Measurements from ENCODE around the gene FAM3A.

DNA sequence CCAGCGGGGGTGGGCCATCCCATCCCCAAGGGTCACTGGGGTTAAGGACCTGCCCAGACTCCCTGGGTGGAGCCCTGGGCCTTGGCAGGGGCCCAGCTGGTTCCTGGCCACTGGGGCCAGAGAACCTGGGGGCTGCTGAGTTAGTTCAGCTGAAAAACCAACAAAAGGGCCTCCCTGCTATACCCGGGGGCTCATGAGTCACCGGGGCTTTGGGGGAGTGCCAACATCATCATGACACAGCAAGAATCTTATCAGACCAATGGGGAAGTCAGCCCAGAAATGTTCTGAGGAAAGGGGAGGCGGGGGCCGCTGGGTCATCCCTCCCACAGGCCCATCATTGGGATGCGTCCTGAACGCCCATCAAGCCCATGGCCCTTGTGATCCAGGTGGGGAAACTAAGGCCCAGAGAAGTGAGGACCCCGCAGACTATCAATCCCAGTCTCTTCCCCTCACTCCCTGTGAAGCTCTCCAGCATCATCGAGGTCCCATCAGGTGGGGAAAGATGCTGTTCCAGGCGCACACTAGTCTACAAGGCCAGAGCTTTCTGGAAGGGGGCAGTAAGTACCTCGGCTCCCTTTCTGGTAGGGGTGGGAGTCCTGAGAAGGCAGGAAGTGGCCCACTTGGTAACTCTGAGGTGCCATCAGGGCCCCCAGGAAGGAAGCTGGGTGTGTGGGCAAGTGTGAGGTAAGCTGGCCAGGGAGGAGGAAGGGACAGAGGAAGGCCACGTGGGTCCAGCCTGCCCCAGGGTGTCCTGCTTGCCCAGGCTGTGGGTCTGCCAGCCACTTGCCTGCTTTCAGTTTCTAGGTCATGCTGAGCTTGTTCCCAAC lies 26.1 kb upstream of the FAM3A start:
- TF ChIP-seq POLR2A (IDR thresholded peaks at IDR 0.05) (no peak), EP300 (IDR thresholded peaks at IDR 0.05) (no peak)
- TF ChIP-seq, protein P1, sequence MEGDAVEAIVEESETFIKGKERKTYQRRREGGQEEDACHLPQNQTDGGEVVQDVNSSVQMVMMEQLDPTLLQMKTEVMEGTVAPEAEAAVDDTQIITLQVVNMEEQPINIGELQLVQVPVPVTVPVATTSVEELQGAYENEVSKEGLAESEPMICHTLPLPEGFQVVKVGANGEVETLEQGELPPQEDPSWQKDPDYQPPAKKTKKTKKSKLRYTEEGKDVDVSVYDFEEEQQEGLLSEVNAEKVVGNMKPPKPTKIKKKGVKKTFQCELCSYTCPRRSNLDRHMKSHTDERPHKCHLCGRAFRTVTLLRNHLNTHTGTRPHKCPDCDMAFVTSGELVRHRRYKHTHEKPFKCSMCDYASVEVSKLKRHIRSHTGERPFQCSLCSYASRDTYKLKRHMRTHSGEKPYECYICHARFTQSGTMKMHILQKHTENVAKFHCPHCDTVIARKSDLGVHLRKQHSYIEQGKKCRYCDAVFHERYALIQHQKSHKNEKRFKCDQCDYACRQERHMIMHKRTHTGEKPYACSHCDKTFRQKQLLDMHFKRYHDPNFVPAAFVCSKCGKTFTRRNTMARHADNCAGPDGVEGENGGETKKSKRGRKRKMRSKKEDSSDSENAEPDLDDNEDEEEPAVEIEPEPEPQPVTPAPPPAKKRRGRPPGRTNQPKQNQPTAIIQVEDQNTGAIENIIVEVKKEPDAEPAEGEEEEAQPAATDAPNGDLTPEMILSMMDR (IDR thresholded peaks at IDR 0.05): no peak

Measured in tibial nerve (tissue), 4 donors.